GM12892 (cell line): ENCODE results near the gene CUEDC2.

ENCODE experiments used
- POLR2A ChIP-seq: IDR thresholded peaks from 2 replicates; pipeline ENCODE4 v1.6.1; 2011; ENCODE audit warnings: low read depth, low read length, control low read depth
- POLR2AphosphoS5 ChIP-seq: IDR thresholded peaks from 2 replicates; pipeline ENCODE4 v1.6.1; 2011; ENCODE audit warnings: low read depth, low read length, control low read depth

DNA sequence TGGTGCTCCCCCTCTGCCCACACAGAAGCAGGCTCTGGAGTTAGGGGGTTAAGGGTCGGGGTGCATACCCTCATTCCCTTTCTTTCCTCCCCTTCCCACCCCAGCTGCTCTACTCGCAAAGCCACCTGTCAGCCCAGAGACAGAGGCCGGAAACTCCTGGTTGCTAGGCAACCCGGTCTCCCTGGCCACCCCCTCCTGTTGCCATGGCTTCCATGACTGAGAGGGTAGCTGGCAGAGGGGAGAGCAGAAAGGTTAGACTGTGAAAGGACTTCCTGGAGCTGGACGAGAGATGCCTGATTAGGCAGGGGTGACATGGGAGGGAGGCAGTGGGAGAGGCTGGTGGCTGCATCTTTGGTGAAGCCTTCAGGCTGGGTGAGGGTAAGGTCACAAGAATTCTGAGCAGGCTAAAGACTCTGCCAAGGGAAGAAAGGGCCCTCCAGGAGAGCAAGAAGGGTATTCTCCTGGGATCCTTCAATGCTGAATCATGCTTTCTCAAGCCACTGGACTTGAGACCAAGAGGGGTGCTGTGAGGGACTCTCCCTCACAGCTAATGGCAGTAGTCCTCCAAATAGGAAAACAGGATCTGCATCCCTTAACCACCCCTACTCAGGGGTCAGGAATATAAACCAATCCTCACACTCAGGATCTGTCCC, 19.2 kb downstream of the CUEDC2 start:
- TF ChIP-seq POLR2A = no peak
- TF ChIP-seq POLR2AphosphoS5 = no peak
